Left lung (tissue), 14 donors: ENCODE measurements around the gene ZNF880. TPM values are rescaled to one million over a fixed set of nuclear protein-coding genes. Genes with fewer than 3 reads are reported as not detected.

Source experiments
- ATAC-seq: fragments of 200-7000 bp; cut with Tn5 transposase; one replicate; pipeline ENCODE4 v1.9.1; 2020; ENCODE audit warnings: moderate library complexity
- DNase-seq, 4 donors: peaks; one replicate each; pipeline ENCODE4 v3.0.0-alpha.2; 2013 to 2020
- H3K27ac ChIP-seq, 2 donors: fragments of 200-600 bp; sonication (generic) in 1 of 2; one replicate each; pipeline versions ENCODE4 v1.5.0 to v1.8.0; 2020 to 2021
- H3K27me3 ChIP-seq, 2 donors: fragments of 200-600 bp; sonication (generic) in 1 of 2; one replicate each; pipeline versions ENCODE4 v1.5.0 to v1.8.0; 2020 to 2021
- H3K36me3 ChIP-seq, 2 donors: fragments of 200-600 bp; sonication (generic) in 1 of 2; one replicate each; pipeline versions ENCODE4 v1.5.0 to v1.8.0; 2020 to 2021
- H3K4me1 ChIP-seq, 2 donors: fragments of 200-600 bp; one replicate each; pipeline ENCODE4 v1.8.0; 2021
- H3K4me3 ChIP-seq, 2 donors: fragments of 200-600 bp; sonication (generic) in 1 of 2; one replicate each; pipeline versions ENCODE4 v1.5.0 to v1.8.0; 2020 to 2021; ENCODE audit warnings: mild to moderate bottlenecking in 1 of 2
- H3K9me3 ChIP-seq, 2 donors: fragments of 200-600 bp; sonication (generic) in 1 of 2; one replicate each; pipeline versions ENCODE4 v1.5.0 to v1.8.0; 2020 to 2021
- CTCF ChIP-seq, 2 donors: fragments of 200-600 bp; sonication (generic) in 1 of 2; IDR thresholded peaks; one replicate each; pipeline versions ENCODE4 v1.5.0 to v1.8.0; 2021; ENCODE audit warnings: antibody characterized with exemption in 2 of 2
- intact Hi-C, 2 donors: fragments of 100-400 bp; cut with DNase I; formaldehyde crosslinking; loops; one replicate each; pipeline versions ENCODE4 v1.11.2 to v1.14.2; 2022
- long read RNA-seq, 12 donors: library from polyadenylated mRNA in 2 of 12; unstranded in 2 of 12; transcript quantifications; one replicate each; pipeline ENCODE4 v2.0.0 and lab custom pipeline, GENCODE V29; 2019 to 2026
- polyA plus RNA-seq, 6 donors: library from polyadenylated mRNA; unstranded; fragments of 120-200 nt; gene quantifications; one replicate each; pipeline ENCODE4 v1.2.1, GENCODE V29; 2013; ENCODE audit not compliant: insufficient read length in 6 of 6
- total RNA-seq, 2 donors: library from RNA; stranded (reverse); fragmentation: NEBNext Ultra II Directional; extraction: Animal tissue kit (Norgen Biotek cat#: 25700); gene quantifications; one replicate each; pipeline ENCODE4 v1.2.1, GENCODE V29; 2021
- donor health status: DM: no; HTN: yes; CAD: no.
- donor health status: DM: no; HTN: no; CAD: no.

Gene ZNF880
- total RNA-seq, result 10 to 100 TPM; 12.8 to 15.4 TPM
- 10 to 100 TPM; 24.8 to 31.3 (median 29.5) TPM for polyA plus RNA-seq
- long read RNA-seq, donor 1, transcript ZNF880-206 (4 exons, 953 nt), result major isoform, 7 of 10 reads
- long read RNA-seq, donor 1, partial matches to known transcripts, result 0 of 10 reads
- long read RNA-seq, donor 1, other reads (novel, unspliced or antisense), result 0 of 10 reads
- long read RNA-seq, donor 2, transcript ZNF880-202 (4 exons, 2,230 nt), result major isoform, 6 of 14 reads
- long read RNA-seq, donor 2, partial matches to known transcripts, result 0 of 14 reads
- long read RNA-seq, donor 2, other reads (novel, unspliced or antisense), result 0 of 14 reads
- long read RNA-seq, donor 3, partial matches to known transcripts, result 0 of 4 reads
- long read RNA-seq, donor 3, other reads (novel, unspliced or antisense), result 0 of 4 reads
- long read RNA-seq, donor 4, partial matches to known transcripts, result 0 of 6 reads
- long read RNA-seq, donor 4, other reads (novel, unspliced or antisense), result 0 of 6 reads
- long read RNA-seq, donor 5, transcript ZNF880-202 (4 exons, 2,230 nt), result major isoform, 8 of 11 reads
- long read RNA-seq, donor 5, partial matches to known transcripts, result 0 of 11 reads
- long read RNA-seq, donor 5, other reads (novel, unspliced or antisense), result 0 of 11 reads
- long read RNA-seq, donor 6, partial matches to known transcripts, result 8 of 14 reads
- long read RNA-seq, donor 6, other reads (novel, unspliced or antisense), result 0 of 14 reads
- long read RNA-seq, donor 7, partial matches to known transcripts, result 0 of 4 reads
- long read RNA-seq, donor 7, other reads (novel, unspliced or antisense), result 0 of 4 reads
- long read RNA-seq, donor 8, partial matches to known transcripts, result 14 of 20 reads
- long read RNA-seq, donor 8, other reads (novel, unspliced or antisense), result 0 of 20 reads
- long read RNA-seq, donor 9, result 0 reads
- long read RNA-seq, donor 10, partial matches to known transcripts, result 0 of 5 reads
- long read RNA-seq, donor 10, other reads (novel, unspliced or antisense), result 1 of 5 reads
- long read RNA-seq, donor 11, result 0 reads
- long read RNA-seq, donor 12, partial matches to known transcripts, result 0 of 4 reads
- long read RNA-seq, donor 12, other reads (novel, unspliced or antisense), result 0 of 4 reads

DNA sequence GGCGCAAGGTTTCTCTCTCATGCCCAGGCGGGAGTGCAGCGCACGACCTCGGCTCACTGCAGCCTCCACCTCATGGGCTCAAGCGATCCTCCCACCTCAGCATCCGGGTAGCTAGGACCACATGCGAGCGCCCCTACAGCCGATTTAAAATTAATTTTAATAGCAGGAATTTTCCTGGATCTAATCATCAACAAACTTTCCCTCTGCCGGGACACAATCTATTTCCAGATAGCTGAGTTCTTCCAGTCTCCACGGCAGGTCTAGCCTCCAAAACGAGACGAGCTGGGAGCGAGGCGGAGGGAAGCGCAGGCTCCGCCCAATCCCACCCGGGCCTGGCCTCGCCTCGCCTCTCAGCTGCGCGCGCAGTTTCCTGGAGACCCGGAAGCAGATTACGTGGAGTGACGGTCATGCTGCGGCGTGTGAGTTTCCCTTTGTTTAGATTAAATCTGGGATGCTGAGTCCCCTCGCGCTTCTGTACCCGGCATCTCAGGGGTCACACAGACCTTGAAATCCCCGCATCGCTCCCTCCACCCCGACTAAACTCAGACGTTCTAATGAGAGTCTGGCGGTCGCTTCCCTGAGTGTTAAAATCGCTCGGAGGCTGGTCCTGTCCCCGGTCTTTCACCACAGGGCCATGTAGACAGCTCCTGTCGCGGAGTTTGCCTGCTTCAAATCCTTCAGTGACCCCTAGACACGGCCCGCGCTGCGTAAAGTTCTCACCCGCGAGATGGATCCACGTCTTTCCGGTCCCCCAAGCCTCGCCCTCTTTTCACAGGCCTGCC lies at the start of gene ZNF880:
ZNF880 (plus strand) TSS at position 365 of the 782 bp plus-strand sequence; CDS start at position 408, 43 bp downstream.
- ATAC-seq, result peak; percentile 100
- peak; percentile 93 to 97 (median 94) for DNase-seq
- Histone ChIP-seq H3K4me3 (peak within 1 kb of the TSS; percentile 56 to 58), H3K4me1 (no peaks in the 10 kb centered on the region), H3K9me3 (peaks cover 0 to 89% of the 10 kb centered on the region in 2 donors), H3K27me3 (no peaks in the 10 kb centered on the region), H3K36me3 (peaks cover 2 to 52% of the 10 kb centered on the region in 2 donors), H3K27ac (peak within 1 kb of the TSS; percentile 92 to 94)
- intact Hi-C loops, result no loop called here
- no peak for TF ChIP-seq CTCF (IDR thresholded peaks at IDR 0.05)

GRCh38 chr19:52322429-52322828 lies 47.3 kb upstream of the ZNF880 start:
- ATAC-seq (no peak), DNase-seq (no peak)
- no peaks in the 10 kb centered on the region for H3K27me3 ChIP-seq
- H3K4me3 ChIP-seq, result no peak overlapping the region
- no peaks in the 10 kb centered on the region for H3K4me1 ChIP-seq
- no peak overlapping the region for H3K27ac ChIP-seq
- TF ChIP-seq CTCF (IDR thresholded peaks at IDR 0.05), result no peak
- intact Hi-C loops, result no loop called here
- H3K36me3 ChIP-seq, result peaks cover 10 to 60% of the 10 kb centered on the region in 2 donors
- H3K9me3 ChIP-seq, result peaks cover 38 to 100% of the 10 kb centered on the region in 2 donors

DNA sequence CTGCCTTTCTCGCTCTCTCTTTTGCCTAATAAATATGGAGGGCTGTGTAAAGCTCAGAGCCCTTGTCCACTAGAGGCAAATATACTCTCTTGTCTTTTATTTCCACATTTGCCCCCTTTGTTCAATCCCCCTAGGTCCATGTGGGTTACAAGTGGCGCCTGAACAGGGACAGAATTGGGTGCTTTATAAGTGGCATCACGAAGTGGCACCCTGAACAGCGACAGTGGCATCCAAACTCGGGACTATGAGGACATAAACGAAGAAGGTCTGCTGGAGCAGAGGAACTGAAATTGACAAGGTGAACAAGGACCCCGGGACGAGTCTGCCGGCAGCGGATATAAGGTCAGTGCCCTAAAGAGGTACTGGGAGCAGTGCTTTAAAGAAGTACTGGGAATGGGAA lies 38.0 kb upstream of the ZNF880 start:
- intact Hi-C loops, result no loop called here
- Histone ChIP-seq H3K4me3 (no peak overlapping the region), H3K27me3 (no peaks in the 10 kb centered on the region), H3K36me3 (no peaks in the 10 kb centered on the region), H3K27ac (no peak overlapping the region), H3K9me3 (peaks cover 0 to 91% of the 10 kb centered on the region in 2 donors), H3K4me1 (peaks cover 0 to 1% of the 10 kb centered on the region in 2 donors)
- no peak for TF ChIP-seq CTCF (IDR thresholded peaks at IDR 0.05)
- ATAC-seq, result no peak
- DNase-seq, result no peak

GRCh38 chr19:52335768-52336116 lies 34.0 kb upstream of the ZNF880 start:
- intact Hi-C loops, result no loop called here
- peaks cover 0 to 7% of the 10 kb centered on the region in 2 donors for H3K4me1 ChIP-seq
- DNase-seq (no peak), ATAC-seq (peak; percentile 23)
- peak overlapping the region in 1 of 2 donors; percentile 82 for H3K27ac ChIP-seq
- no peak for TF ChIP-seq CTCF (IDR thresholded peaks at IDR 0.05)
- peaks cover 0 to 57% of the 10 kb centered on the region in 2 donors for H3K9me3 ChIP-seq
- H3K36me3 ChIP-seq, result no peaks in the 10 kb centered on the region
- H3K4me3 ChIP-seq, result peak overlapping the region; percentile 74 to 80
- H3K27me3 ChIP-seq, result no peaks in the 10 kb centered on the region
